HS-5 (cell line): Measurements from ENCODE around the gene B3GALT5.
A peak's percentile ranks its signal among the peaks of the same experiment; 100 is the strongest.
"Not testable (repeated sequence)": the region's sequence is repeated elsewhere in the genome, so short reads cannot be mapped to it uniquely, and the experiment has no call there.

ENCODE experiments used
- DNase-seq: peaks from one replicate; pipeline ENCODE4 v3.0.0-alpha.2; 2012; ENCODE audit warnings: low read depth

B3GALT5 gene

DNA sequence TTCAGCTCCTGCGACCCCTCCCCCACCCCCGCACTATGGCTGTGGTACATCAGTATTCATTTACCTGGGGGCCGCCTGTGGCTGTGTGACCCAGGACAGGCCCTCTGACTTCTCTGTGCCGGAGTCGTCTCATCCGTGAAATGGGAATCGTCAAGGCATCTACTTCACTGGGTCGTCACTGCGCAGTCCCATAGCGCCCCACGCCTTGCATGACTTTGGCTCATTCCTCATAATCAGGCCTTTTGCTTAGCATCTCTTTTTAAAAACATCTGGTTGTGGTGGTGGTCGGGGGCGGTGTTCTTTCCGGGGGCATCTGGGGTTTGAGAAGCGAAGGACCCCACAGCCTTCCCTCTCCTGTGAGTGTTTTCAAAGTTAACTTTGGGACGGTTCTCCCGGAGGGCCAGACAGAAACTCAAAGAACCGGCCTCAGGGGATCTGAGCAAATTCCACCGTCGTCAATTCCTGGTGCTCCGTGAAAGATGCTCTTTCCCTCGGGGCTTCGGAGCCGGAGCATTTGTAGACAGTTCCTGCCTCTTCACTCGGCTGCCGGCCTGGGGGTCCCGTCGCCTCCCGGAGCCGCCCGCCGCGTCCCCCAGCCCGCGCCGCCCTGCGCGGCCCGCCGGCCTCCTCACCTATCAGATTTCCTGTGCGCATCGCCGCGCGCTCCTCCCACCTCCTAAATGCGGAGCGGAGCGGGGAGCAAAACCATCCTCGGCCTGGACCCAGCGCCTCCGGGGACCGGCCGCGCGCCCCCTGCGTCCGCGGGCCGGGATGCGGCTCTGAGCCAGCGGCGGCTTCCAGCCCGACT is at the start of gene B3GALT5:
B3GALT5 (plus strand) TSS at position 708 of the 808 bp plus-strand sequence. CDS start 47,620 bp downstream, outside the sequence.
- no peak for DNase-seq

- no peak for DNase-seq
Observed at GRCh38 chr21:39564200-39564599, 48.5 kb upstream of the B3GALT5 start.

DNA sequence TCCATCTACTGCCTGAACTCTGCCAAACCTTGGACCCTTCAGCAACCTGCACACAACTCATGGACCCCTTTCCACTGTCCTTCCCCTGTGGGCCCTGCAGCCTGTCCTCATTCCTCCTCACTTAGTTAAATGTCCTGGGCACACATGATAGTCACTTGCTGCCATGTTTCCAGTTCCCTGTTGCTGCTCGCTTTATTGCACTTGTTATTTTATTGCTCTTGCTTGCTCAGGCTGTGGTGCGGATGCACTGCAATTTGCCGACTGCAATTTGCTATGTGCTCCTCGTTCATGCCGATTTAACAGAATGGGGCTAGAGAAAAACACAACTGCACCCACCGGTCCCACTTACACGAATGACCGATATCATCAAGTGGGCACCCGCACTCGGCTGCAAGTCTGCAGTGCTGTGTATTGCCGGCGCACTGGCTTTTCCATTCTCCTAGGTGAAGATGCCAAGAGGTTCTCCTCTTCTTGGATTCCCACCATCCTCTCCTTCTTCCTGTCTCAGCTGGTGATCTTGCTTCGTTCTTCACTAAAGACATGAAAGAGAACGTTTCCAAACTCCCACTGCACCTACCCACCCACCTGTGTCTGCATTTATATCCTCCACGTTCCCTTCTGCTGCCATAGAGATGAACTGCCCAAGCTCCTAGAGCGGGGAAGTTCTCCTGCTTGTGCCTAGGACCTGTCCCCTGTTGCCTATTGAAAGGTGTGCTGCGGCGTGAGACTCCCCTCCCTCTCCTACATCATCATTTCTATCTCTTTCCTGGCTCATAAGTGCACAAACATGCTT is 45.4 kb upstream of the B3GALT5 start:
- DNase-seq = no peak

- no peak for DNase-seq
Observed at GRCh38 chr21:39568361-39568760, 44.4 kb upstream of the B3GALT5 start.

GRCh38 chr21:39575775-39576174 is 37.0 kb upstream of the B3GALT5 start:
- peak; percentile 2 for DNase-seq

DNA sequence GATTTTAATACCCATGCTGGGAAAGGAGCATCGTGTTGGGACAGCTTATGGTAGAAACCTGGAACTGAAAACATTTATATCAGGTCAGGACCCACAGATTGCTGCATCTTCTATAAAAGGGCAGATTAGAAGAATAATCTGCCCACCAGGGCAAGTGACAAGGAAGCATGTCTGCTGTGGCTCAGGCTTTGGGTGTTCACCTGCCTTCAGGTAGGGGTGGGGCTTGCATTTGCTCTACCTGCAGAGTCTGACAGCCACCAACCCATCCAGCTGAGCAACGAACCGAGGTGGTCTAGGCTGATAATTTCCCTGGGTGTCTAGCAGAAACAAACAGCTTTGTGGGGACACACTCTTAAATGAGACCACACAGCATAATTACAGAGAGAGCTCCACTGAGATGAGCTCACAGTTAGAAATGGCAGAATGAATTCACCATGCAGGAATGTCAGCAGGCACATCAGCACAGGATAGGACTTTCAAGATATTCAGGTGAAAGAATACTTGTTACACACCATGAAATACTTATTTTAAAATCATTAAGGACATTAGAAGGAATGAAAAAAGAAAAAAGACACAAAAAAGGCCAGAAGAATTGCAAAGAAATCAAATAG is 36.1 kb upstream of the B3GALT5 start:
- DNase-seq = no peak

DNA sequence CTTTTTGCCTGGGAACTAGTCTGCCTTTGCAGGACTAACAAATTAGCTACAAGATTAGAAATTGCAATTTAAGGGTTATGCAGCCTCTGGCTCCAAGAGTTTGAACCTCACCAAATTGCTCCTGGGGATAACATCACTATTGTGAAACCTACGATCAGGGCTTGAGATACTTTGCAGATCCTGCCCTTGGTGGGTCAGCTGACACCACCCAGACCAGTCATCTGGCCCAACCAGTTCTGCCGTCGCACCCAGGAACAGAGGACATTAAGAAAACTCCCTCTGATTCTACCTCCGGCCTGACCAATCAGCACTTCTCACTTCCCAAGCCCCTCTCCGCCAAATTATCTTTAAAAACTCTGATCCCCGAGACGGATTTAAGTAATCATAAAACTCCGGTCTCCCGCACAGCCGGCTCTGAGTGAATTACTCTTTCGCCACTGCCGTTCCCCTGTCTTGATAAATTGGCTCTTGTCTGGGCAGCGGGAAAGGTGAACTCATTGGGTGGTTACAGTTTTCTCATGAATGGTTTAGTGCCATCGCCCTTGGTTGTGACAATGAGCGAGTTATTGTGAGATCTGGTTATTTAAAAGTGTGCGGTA is 32.9 kb upstream of the B3GALT5 start:
- DNase-seq = no peak

- DNase-seq = no peak
Observed at GRCh38 chr21:39580744-39581143, 32.0 kb upstream of the B3GALT5 start.

DNA sequence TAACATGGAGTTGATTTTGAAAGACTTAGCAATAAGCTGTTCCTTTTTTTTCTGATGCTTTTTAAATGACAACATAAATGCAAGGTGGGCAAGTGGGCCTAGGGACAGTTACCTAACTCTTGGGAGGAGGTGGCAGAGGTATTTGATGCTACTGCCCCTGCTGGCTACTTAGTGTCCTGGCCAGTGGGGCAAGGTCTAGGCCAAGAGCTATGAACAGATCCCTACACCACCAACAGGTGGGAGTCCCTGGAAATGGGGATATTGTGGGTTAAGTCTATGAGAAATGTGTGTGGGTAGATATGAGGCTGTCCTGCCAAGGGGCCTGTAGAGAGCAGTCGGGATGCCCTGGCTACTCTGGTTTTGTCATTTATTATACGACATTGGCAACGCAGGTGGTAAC is 31.3 kb upstream of the B3GALT5 start:
- DNase-seq = no peak

DNA sequence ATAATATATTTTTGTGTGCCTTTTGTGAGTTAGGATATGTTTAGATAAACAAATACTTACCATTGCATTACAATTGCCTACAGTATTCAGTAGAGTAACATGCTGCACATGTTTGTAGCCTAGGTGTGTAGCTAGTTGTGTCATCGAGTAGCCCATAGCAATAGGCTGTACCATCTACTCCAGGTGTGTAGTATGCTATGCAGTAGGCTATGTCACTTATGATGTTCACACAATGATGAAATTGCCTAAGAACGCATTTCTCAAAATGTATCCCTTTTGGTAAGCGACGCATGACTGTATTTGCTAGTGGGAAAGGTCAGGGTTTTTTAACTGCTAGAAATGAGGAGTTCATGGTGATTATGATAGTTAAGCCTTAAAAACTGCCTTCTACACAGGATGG is 30.0 kb upstream of the B3GALT5 start:
- no peak for DNase-seq

DNA sequence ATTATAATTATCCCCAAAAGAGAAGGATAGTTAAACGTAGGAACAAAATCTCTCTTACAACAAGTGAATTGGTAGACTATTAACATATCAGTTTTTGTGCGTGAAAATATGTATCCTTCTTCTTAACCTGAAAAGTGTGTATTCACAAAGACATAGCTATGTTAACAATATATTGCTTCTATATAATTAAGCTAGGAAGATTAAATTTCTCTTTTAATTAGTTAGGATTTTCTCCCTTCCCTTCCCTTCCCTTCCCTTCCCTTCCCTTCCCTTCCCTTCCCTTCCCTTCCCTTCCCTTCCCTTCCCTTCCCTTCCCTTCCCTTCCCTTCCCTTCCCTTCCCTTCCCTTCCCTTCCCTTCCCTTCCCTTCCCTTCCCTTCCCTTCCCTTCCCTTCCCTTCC is 29.2 kb upstream of the B3GALT5 start:
- DNase-seq = not testable (repeated sequence)

GRCh38 chr21:39587376-39587775 is 25.4 kb upstream of the B3GALT5 start:
- no peak for DNase-seq

GRCh38 chr21:39588884-39589283 is 23.9 kb upstream of the B3GALT5 start:
- DNase-seq = no peak

DNA sequence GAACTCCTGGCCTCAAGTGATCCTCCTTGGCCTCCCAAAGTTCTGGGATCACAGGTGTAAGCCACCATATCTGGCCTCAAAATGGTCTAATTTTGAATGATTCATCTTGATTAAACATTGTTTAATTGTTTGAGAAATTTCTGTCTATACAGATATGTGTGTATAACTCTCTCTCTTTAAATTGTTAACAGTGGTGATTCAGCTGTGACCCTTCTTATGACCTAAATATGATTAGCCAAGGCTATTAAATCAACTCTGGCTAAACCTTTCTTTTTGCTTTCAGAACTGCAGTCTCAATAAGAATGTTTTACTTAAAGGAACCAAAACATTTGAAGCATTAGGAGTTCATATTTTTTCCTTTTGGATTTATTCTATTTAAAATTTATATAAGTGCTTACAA is 19.2 kb upstream of the B3GALT5 start:
- DNase-seq = no peak

DNA sequence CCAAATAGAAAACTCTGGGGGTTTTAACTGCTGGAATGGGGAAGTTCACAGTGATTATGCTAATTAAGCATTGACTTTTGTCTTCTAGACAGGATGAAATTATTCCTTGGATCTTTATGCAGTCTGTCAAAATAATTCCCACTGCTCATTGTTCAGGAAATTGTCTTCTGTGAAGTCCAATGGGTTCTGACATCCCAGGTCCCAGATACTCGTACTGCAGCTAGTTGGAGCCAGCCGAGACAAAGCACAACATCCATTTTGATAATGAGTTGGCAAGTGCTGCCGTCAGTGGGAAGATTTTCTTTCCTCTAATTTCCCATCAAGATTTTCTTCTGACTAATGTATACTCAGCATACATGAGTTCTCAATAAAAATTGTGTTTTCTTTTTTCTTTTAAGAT is 17.3 kb upstream of the B3GALT5 start:
- no peak for DNase-seq

- DNase-seq = no peak
Observed at GRCh38 chr21:39597595-39597994, 15.1 kb upstream of the B3GALT5 start.

GRCh38 chr21:39599191-39599970 is 13.4 kb upstream of the B3GALT5 start:
- DNase-seq = no peak

DNA sequence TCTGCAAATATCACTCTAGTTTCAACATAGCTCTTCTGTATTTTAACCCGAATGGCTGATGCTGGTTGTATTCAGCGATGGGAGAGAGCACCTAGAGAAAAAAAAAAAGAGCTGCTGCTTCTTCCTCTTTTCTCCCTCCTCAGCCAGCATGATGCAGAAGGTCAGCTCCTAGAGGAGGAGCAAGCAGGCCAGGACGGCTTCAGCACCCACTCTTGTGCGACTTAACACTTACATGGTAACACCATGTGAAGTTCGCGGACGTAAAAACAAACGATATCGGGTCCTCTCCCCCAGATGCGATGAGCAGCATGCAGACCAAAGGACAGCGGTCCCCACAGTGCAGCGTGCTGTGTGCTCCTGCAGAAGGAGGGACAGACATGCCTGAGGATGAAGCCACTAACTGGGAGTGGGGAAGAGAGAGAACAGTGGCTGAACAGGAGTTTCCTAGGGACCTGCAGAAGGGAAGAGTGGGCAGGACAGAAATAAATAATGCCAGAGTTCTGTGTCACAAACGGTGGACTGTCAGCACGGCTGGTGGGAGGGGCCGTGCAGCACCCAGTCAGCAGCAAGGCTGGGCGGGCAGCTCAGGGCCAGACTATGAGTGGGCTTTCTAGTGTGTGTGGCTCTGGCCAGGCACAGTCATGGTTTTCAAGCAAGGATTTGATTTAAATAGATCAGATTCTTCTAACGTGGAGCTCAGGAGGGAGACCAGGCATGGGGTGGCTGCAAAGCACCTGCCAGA is 11.4 kb upstream of the B3GALT5 start:
- DNase-seq = no peak

- DNase-seq = no peak
Observed at GRCh38 chr21:39602076-39602689, 10.6 kb upstream of the B3GALT5 start.

DNA sequence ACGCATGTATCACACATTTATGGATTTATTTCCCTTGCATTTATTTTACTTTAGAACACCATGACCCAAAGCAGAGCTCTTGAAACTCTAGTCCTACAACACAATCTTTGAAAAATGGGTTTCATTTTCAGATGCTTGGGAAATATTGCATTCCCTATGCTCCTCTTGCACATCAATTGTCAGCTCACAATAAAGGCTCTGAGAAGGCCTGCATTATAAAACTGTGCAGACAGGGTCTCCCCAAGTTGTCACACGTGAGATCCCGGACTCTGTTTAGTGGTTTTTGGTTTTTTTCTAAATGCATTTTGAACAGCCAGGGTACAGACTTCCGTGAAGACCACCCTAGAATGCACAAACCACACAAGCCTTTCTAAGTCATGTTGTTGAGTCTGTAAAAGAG is 9.9 kb upstream of the B3GALT5 start:
- no peak for DNase-seq

GRCh38 chr21:39604951-39605350 is 7.8 kb upstream of the B3GALT5 start:
- no peak for DNase-seq
